GM08714 (cell line): ENCODE data around the gene AHRR.

Source experiments
- H3K4me3 ChIP-seq: fragments of 200-500 bp; sonication (Bioruptor generic); 2 replicates; pipeline ENCODE4 v1.5.1; 2014; ENCODE audit warnings: mild to moderate bottlenecking, low read length, inconsistent platforms
- ZNF274 ChIP-seq: IDR thresholded peaks from 2 replicates; pipeline ENCODE4 v1.6.1; 2012; ENCODE audit warnings: mild to moderate bottlenecking, low read depth, low read length

The AHRR gene

DNA sequence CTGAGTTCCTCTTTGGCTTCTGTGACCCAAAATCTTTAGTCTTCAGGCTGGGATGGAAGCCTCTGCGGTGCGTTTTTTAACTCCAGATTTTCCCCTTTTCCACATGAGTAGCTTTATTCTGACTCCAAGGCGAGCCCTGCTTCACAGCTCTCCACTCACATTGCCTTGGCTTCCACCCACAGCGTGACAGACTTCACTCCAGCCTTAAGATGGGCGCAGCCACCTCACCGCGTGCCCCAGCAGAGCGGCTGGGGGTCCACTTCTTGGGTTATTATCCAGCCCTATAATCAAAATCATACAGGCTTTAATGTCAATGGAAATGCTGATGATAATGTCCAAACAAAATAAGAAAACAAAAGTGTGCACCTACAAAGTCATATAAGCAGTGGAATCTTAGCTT lies 122.7 kb downstream of the AHRR start:
- TF ChIP-seq ZNF274, result no peak
- peak overlapping the region; percentile 93; the same call in 1 of the 2 replicates for H3K4me3 ChIP-seq

DNA sequence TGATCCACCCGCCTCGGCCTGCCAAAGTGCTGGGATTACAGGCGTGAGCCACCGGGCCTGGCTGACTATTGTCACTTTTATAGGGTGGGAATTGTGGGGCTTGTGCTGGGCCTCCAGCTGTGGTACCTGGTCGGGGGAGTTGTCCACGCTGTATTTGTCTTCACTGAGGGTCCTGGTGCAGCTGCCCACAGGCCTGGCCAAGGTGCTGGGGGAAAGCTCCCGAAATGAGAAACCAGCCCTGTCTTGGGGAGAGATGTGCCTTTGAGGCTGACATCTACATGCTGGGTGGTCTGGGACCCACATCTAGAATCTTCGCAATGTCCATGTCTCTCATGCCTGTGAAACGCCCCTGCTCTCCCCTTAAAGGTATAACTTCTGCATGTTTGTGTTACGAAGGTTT lies 124.1 kb downstream of the AHRR start:
- no peak overlapping the region for H3K4me3 ChIP-seq
- TF ChIP-seq ZNF274, result no peak

DNA sequence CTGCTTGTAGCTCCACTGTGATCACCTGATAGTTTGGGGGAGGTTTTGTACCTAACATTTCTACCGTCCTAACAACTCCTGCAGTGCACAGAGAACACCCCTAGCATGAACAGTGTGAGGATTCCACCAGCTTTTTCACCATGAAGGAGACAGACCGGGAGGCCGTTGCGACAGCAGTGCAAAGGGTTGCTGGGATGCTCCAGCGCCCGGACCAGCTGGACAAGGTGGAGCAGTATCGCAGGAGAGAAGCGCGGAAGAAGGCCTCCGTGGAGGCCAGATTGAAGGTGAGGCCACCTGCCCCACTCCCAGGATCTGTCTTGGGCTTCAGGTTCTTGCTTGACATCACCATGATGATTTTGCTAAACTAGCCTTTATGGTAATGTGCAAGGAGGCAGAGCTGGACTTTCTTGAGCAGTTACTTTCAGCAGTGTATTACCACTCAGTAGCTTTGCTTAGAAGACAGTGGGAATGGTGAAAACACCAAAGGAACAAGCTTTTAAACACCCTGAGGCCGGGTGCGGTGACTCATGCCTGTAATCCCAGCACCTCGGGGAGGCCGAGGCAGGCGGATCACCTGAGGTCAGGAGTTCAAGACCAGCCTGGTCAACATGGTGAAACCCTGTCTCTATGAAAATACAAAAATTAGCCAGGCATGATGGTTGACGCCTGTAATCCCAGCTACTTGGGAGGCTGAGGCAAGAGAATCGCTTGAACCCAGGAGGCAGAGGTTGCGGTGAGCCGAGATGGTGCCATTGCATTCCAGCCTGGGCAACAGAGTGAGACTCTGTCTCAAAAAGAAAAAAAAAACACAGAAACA lies 124.8 kb downstream of the AHRR start:
- no peak overlapping the region for H3K4me3 ChIP-seq
- no peak for TF ChIP-seq ZNF274

DNA sequence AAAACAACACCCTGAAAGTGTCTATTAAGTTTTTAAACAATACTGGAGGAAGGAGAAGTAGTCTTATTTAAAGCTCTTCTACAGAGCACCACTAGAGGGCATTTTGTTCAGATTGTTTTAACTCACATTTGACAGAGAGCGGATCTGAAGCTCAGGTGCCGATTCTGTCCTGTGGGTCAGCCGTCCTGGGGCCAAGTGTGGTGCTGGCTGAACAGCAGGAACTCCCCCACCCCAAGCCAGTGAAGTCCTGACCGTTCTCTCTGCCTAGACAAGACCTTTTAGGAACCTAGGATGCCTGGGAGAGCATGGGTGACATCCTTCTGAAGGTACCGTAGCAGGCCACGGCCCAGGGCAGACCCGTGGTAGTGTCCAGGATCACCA lies 125.4 kb downstream of the AHRR start:
- no peak overlapping the region for H3K4me3 ChIP-seq
- no peak for TF ChIP-seq ZNF274

DNA sequence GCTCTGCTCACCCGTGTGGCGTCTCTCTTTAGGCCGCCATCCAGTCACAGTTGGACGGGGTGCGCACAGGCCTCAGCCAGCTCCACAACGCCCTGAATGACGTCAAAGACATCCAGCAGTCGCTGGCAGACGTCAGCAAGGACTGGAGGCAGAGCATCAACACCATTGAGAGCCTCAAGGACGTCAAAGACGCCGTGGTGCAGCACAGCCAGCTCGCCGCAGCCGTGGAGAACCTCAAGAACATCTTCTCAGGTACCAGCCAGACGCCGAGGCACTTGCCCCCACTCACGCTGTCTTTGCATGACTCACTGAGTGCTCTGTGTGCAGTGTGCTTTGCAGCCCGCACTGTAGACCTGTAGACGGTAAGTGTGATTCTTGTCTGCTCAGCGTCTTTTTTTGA lies 126.0 kb downstream of the AHRR start:
- no peak overlapping the region for H3K4me3 ChIP-seq
- TF ChIP-seq ZNF274, result no peak

DNA sequence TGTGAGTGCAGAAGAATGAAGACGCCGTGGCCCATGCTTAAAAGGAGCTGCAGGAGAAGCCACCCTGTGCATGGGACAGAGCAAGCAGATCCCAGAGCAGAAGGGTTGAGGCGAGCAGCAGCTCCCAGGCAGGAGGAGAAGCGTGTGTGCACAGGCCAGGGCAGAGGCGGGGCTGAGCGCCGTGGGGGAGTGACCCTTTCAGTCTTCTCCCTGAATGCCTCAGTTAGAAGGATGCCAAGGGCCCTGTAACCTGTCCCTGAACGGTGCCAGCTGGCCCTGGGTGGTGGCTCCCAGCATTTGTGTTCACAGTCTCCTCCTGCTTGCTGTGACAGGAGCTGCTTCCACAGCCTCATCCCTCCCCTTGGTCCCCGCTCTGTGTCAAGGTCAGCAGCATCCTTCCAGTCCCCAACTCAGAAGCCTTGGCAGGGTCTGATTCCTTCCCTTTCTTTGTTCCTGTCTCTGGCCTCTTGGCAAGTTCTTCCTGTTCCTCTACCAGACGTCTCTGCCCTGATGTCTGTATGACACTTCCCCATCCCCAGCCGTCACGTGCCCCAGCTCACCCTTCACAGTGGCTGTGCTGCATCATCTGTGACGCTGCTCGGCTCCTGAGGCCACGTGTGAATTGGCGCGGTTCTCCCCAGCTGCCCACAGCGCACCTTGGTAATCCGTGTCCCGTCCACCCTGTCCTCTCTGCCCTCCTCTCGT lies 126.7 kb downstream of the AHRR start:
- TF ChIP-seq ZNF274, result no peak

DNA sequence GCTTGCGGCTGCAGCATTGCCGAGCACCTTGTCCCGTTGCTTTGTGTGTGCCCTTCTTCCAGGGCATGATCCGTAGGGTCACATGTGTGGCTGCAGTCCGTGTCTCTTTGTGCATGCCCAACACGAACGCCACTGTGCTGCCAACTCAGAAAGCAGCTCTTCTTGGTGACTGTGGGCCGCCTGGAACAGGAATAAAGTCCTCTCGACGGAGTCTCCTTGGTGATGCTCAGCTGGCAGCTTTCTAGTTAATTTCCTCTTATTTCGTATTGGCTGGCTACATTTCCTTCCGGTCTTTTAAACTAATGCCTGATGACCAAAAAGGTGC lies 127.2 kb downstream of the AHRR start:
- H3K4me3 ChIP-seq, result no peak overlapping the region
- TF ChIP-seq ZNF274, result no peak

More for the DNA sequence above, 126.7 kb downstream of the AHRR start:
- H3K4me3 ChIP-seq, result no peak overlapping the region

DNA sequence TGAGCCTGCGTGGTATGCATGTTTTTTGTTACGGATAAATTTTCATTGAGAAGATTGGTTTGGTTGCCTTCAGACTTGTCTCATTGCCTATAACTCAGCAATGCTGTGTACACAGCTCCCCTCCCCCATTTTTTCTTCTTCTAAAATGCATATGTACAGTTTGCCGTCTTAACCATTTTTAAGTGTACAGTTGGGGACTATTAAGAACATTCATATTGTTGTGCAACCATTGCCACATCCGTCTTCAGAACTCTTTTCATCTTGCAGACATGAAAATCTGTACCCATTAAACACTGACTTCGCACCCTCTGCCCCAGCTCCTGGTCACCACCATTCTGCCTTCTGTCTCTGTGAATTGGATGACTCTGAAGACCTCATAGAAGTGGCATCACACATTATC lies 127.6 kb downstream of the AHRR start:
- H3K4me3 ChIP-seq, result no peak overlapping the region
- no peak for TF ChIP-seq ZNF274

DNA sequence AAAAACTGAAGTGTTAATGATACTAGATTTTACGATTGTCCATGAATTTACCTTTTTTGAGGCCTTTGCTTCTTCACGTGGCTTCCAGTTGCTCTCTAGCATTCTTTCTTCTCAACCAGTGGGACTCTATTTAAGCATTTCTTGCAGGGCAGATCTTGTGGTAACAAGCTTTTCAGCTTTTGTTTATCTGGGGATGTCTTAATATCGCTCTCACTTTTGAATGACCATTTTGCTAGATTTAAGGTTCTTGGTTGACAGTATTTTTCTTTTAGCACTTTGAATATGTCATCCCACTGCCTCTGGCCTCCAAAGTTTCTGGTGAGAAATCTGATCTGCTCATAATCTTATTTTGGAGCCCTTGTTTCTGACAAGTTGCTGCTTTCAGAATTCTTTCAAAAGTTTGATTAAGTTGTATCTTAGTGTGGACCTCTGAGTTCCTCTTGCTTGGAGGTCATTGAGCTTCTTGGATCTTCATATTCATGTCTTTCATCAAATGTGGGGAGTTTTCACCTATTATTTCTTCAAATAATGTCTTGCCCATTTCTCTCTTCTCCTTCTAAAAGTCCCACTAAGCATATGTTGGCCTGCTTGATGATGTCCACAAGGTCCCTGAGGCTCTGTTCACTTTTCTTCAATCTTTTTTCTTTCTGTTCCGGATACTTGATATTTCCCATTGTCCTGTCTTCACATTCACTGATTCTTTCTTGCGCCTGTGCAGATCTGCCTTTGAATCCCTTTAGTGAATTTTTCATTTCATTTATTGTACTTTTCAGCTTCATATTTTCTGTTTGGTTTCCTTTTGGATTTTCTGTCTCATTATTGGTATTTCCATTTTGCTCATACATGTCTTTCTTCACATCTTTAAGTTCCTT lies 130.3 kb downstream of the AHRR start:
- no peak overlapping the region for H3K4me3 ChIP-seq
- TF ChIP-seq ZNF274, result no peak

DNA sequence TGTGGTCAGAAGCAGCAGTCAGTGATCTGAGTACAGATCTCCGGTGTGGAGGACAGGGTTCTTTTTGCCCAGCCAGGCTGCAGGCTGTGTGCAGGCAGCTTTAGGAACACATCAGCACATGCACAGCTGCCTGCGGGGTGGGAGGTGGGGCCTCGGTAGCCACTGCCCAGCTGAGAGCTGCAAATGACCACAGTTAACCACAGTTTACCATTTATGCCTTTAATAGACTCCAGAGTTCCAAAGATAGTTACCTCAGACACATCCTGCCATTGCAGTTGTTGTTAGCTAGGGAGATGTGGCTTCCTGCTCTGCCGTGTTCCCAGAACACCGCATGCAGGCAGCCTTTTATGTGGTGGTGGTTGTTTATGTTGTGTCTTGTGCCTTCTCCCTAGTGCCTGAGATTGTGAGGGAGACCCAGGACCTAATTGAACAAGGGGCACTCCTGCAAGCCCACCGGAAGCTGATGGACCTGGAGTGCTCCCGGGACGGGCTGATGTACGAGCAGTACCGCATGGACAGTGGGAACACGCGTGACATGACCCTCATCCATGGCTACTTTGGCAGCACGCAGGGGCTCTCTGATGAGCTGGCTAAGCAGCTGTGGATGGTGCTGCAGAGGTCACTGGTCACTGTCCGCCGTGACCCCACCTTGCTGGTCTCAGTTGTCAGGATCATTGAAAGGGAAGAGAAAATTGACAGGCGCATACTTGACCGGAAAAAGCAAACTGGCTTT lies 131.6 kb downstream of the AHRR start:
- no peak for TF ChIP-seq ZNF274
- H3K4me3 ChIP-seq, result no peak overlapping the region

DNA sequence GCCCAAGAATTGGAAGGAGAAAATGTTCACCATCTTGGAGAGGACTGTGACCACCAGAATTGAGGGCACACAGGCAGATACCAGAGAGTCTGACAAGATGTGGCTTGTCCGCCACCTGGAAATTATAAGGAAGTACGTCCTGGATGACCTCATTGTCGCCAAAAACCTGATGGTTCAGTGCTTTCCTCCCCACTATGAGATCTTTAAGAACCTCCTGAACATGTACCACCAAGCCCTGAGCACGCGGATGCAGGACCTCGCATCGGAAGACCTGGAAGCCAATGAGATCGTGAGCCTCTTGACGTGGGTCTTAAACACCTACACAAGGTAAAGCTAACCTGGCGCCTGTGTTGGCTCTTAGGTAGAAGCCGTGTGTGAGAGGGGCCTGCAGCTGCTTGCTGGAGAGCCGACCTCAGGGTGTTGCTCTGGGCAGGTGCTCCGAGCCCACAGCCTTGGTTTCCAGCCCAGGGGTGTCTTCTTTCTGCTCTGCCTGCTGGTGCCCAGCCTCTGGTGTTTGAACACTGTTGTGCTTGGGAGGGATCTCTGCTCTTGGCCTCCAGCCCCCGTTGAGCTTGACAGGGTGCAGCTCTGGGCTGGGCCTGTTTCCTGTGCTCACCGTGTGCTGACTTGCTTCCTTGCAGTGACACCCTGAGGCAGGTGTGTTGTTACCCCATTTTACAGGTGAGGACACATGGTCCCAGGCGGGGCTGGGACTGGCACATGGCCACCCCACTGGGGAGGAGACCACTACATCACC lies 132.4 kb downstream of the AHRR start:
- TF ChIP-seq ZNF274, result no peak
- no peak overlapping the region for H3K4me3 ChIP-seq

DNA sequence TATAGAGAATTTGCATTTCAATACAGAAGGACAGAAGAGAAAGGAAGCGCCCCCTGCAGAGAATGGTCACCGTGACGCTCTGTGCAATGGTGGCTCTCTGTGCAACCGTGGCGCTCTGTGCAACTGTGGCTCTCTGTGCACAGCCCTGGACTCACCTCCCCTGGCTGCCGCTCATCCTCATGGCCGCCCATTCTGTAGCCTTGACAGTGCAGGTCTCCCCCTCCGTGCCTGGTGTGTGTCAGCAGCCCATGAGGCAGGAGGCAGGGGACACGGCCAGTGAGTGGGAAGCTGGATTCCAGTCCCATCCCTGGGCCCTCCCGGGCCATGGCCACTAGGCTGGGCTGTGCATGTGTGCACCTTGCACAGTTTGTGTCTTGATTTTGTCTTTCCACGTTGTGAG lies 133.4 kb downstream of the AHRR start:
- H3K4me3 ChIP-seq, result no peak overlapping the region
- no peak for TF ChIP-seq ZNF274

DNA sequence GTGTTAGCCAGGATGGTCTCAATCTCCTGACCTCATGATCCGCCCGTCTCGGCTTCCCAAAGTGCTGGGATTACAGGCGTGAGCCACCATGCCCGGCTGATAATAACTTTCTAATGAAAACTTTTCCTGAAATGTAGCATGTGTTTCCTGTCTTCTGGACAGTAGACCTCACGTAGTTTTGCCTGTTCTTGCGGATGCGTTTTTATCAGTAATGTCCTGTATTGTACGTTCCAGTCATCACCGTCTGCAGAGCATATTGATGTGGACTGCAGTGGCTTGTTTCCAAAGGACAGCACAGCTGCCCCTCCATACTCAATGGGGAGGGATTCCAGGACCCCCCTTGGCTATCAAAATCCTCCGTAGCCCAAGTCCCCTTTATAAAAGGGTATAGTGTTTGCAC lies 134.3 kb downstream of the AHRR start:
- TF ChIP-seq ZNF274, result no peak
- no peak overlapping the region for H3K4me3 ChIP-seq
